Loucy (cell line): ENCODE data around the gene CCDC71L.

Source experiments
- H2AFZ ChIP-seq: fragments of 200-600 bp; sonication (generic); 2 replicates; pipeline ENCODE4 v1.6.0; 2016; ENCODE audit warnings: antibody characterized with exemption, mild to moderate bottlenecking, low read length, moderate library complexity
- H3F3A ChIP-seq: fragments of 200-600 bp; 2 replicates; pipeline ENCODE4 v1.6.0; 2016; ENCODE audit warnings: antibody characterized with exemption, low read depth, mild to moderate bottlenecking
- H3K27me3 ChIP-seq: fragments of 200-600 bp; sonication (generic); 2 replicates; pipeline ENCODE4 v1.6.1; 2014; ENCODE audit warnings: low read length, mild to moderate bottlenecking; ENCODE audit not compliant: insufficient read depth, poor library complexity, severe bottlenecking
- H3K36me3 ChIP-seq: fragments of 200-600 bp; sonication (generic); 2 replicates; pipeline ENCODE4 v1.6.1; 2016; ENCODE audit warnings: low read length; ENCODE audit not compliant: insufficient read depth
- H3K4me1 ChIP-seq: fragments of 200-600 bp; sonication (generic); 2 replicates; pipeline ENCODE4 v1.5.1; 2014; ENCODE audit warnings: low read length, mild to moderate bottlenecking; ENCODE audit not compliant: insufficient read depth, poor library complexity, severe bottlenecking
- H3K4me2 ChIP-seq: fragments of 200-600 bp; sonication (generic); 2 replicates; pipeline ENCODE4 v1.6.0; 2014; ENCODE audit warnings: antibody characterized with exemption, low read length, low read depth, mild to moderate bottlenecking; ENCODE audit not compliant: poor library complexity, severe bottlenecking
- H3K4me3 ChIP-seq: fragments of 200-600 bp; sonication (generic); 2 replicates; pipeline ENCODE4 v1.5.1; 2014; ENCODE audit warnings: low read length, mild to moderate bottlenecking, mixed read lengths; ENCODE audit not compliant: poor library complexity, severe bottlenecking
- H3K79me2 ChIP-seq: fragments of 200-600 bp; sonication (generic); 2 replicates; pipeline ENCODE4 v1.6.1; 2014; ENCODE audit warnings: low read length; ENCODE audit not compliant: insufficient read depth
- H3K9ac ChIP-seq: fragments of 200-600 bp; sonication (generic); 2 replicates; pipeline ENCODE4 v1.6.0; 2014; ENCODE audit warnings: mild to moderate bottlenecking, low read depth, low read length, moderate library complexity; ENCODE audit not compliant: poor library complexity, severe bottlenecking
- H3K9me2 ChIP-seq: fragments of 200-600 bp; sonication (generic); replicated peaks from 2 replicates; pipeline ENCODE4 v1.6.1; 2016; ENCODE audit warnings: low read depth, low read length, mixed read lengths
- H3K9me3 ChIP-seq: fragments of 200-600 bp; sonication (generic); 2 replicates; pipeline ENCODE4 v1.6.1; 2014; ENCODE audit warnings: mild to moderate bottlenecking, antibody characterized with exemption, low read length, low read depth; ENCODE audit not compliant: insufficient read depth
- H4K20me1 ChIP-seq: fragments of 200-600 bp; sonication (generic); 2 replicates; pipeline ENCODE4 v1.6.0; 2014; ENCODE audit warnings: antibody characterized with exemption, low read length, mild to moderate bottlenecking; ENCODE audit not compliant: insufficient read depth, poor library complexity, severe bottlenecking
- EZH2phosphoT487 ChIP-seq: fragments of 200-600 bp; IDR thresholded peaks from 2 replicates; pipeline ENCODE4 v1.6.1; 2018; ENCODE audit warnings: antibody characterized with exemption, mild to moderate bottlenecking, moderate library complexity, borderline replicate concordance
- TF ChIP-seq, protein P1 (sequence below): fragments of 200-600 bp; sonication (generic); conservative IDR thresholded peaks from 2 replicates; pipeline ENCODE4 v1.5.1; 2014; ENCODE audit warnings: mild to moderate bottlenecking, antibody characterized with exemption, low read length

Gene CCDC71L

DNA sequence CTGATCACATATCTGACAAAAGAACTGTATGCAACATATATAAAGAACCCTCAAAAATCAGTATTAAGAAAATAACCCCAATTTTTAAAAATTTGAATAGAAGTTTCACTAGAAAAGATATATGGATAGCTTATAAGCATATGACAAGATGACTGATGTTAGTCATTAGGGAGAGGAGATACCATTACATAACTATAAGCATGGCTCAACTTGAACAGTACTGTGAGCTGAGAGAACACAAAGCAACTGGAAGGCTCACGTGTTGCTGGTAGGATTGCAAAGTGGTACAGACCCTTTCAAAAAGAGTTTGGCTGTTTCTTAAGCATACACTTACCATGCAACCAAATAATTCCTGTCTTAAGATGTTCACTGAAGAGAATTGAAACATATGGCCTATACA lies 14.7 kb downstream of the CCDC71L start:
- TF ChIP-seq, protein P1, sequence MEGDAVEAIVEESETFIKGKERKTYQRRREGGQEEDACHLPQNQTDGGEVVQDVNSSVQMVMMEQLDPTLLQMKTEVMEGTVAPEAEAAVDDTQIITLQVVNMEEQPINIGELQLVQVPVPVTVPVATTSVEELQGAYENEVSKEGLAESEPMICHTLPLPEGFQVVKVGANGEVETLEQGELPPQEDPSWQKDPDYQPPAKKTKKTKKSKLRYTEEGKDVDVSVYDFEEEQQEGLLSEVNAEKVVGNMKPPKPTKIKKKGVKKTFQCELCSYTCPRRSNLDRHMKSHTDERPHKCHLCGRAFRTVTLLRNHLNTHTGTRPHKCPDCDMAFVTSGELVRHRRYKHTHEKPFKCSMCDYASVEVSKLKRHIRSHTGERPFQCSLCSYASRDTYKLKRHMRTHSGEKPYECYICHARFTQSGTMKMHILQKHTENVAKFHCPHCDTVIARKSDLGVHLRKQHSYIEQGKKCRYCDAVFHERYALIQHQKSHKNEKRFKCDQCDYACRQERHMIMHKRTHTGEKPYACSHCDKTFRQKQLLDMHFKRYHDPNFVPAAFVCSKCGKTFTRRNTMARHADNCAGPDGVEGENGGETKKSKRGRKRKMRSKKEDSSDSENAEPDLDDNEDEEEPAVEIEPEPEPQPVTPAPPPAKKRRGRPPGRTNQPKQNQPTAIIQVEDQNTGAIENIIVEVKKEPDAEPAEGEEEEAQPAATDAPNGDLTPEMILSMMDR, result no peak
- TF ChIP-seq EZH2phosphoT487, result no peak
- no peak overlapping the region for H2AFZ ChIP-seq
- no peaks in the 10 kb centered on the region for H3K79me2 ChIP-seq

DNA sequence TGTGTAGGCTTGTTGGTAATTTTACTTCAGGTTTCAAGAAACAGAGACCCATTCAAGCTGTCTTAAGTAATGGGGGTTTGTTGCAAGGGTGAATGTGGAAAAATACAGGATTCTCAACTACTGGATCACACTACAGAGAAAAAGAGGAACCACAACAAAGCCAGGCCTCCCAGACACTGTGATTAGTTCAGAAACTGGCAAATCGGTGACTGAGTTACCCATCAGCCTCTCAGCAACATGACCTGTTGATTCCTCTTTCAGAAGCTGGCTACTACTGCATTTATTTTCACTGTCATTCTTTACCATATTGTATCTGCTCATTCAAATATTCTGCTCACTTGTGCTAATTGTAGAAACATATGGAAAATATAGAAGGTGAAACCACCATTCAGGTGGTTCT lies 16.0 kb downstream of the CCDC71L start:
- H3F3A ChIP-seq, result no peaks in the 10 kb centered on the region
- no peak overlapping the region for H3K4me2 ChIP-seq
- no peaks in the 10 kb centered on the region for H3K9me3 ChIP-seq
- H3K4me3 ChIP-seq, result no peak overlapping the region
- no peaks in the 10 kb centered on the region for H3K9me2 ChIP-seq
- H3K36me3 ChIP-seq, result no peaks in the 10 kb centered on the region
- no peaks in the 10 kb centered on the region for H3K79me2 ChIP-seq
- H3K9ac ChIP-seq, result no peak overlapping the region
- no peaks in the 10 kb centered on the region for H3K4me1 ChIP-seq
- TF ChIP-seq EZH2phosphoT487, result no peak
- TF ChIP-seq, protein P1, result no peak
- H3K27me3 ChIP-seq, result no peaks in the 10 kb centered on the region
- no peaks in the 10 kb centered on the region for H4K20me1 ChIP-seq
- H2AFZ ChIP-seq, result no peak overlapping the region

More for the DNA sequence above, 14.7 kb downstream of the CCDC71L start:
- no peaks in the 10 kb centered on the region for H3K4me1 ChIP-seq
- no peaks in the 10 kb centered on the region for H4K20me1 ChIP-seq
- no peak overlapping the region for H3K9ac ChIP-seq
- H3K4me3 ChIP-seq, result no peak overlapping the region
- H3K9me3 ChIP-seq, result no peaks in the 10 kb centered on the region
- H3F3A ChIP-seq, result no peaks in the 10 kb centered on the region
- H3K27me3 ChIP-seq, result no peaks in the 10 kb centered on the region
- no peaks in the 10 kb centered on the region for H3K36me3 ChIP-seq
- no peaks in the 10 kb centered on the region for H3K9me2 ChIP-seq
- H3K4me2 ChIP-seq, result no peak overlapping the region

DNA sequence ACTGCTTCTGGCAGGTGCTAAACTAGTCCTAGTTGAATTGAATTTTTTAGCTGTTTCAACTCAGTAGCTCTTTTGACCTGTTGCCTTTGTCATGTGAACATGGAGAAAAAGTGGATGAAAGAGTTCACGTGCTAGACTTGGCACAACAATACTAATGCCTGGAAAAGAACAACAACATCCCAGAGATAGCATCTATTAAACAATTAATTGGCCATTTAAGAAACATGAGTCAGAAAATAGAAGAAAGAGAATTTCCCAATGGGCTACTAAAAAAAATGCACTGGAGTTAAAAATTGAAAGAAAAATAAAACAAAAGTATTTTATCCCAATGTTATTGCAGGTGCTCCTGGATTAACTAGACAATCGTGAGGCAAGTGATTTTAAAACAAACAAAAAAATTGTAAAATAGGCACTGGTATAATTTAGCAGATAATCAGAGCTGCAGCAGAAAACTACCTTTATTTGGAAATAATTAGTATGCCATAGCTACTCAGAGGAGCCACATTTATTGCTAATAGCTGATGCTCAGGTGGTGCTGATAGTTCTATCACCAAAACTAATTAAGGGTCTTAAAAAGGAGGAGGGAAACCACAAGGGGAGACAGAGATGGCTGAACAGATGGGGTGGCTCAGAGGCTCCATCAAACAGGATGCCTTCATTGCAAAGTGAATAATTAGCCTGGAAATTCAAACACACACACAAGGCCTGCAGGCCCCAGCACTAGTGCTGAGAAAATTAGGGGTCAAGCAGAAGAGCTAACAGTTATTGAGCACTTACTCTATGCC lies 17.6 kb downstream of the CCDC71L start:
- H3K36me3 ChIP-seq, result no peaks in the 10 kb centered on the region
- H3K9ac ChIP-seq, result no peak overlapping the region
- H3K9me2 ChIP-seq, result no peaks in the 10 kb centered on the region
- no peaks in the 10 kb centered on the region for H3K27me3 ChIP-seq
- H3K4me2 ChIP-seq, result no peak overlapping the region
- no peaks in the 10 kb centered on the region for H3F3A ChIP-seq
- H3K9me3 ChIP-seq, result no peaks in the 10 kb centered on the region
- no peaks in the 10 kb centered on the region for H4K20me1 ChIP-seq
- H3K4me1 ChIP-seq, result no peaks in the 10 kb centered on the region
- TF ChIP-seq EZH2phosphoT487, result no peak
- TF ChIP-seq, protein P1, result no peak
- H2AFZ ChIP-seq, result no peak overlapping the region
- H3K4me3 ChIP-seq, result no peak overlapping the region
- no peaks in the 10 kb centered on the region for H3K79me2 ChIP-seq
